NB4 (cell line): Measurements from ENCODE around the gene STAG1.

Source experiments
- CTCF ChIP-seq: IDR thresholded peaks from one replicate; pipeline ENCODE4 v1.5.1; 2012; ENCODE audit warnings: low read depth, low read length
- MAX ChIP-seq: IDR thresholded peaks from 2 replicates; pipeline ENCODE4 v1.6.1; 2011; ENCODE audit warnings: low read depth, low read length
- MYC ChIP-seq: IDR thresholded peaks from 2 replicates; pipeline ENCODE4 v1.6.1; 2011; ENCODE audit warnings: low read depth, low read length
- POLR2A ChIP-seq: IDR thresholded peaks from 2 replicates; pipeline ENCODE4 v1.6.1; 2011; ENCODE audit warnings: mild to moderate bottlenecking; ENCODE audit not compliant: insufficient read length; ENCODE audit errors: extremely low read depth

GRCh38 chr3:136463170-136463569 lies 289.0 kb downstream of the STAG1 start:
- TF ChIP-seq CTCF (no peak), POLR2A (no peak), MYC (no peak), MAX (no peak)
